ENCODE data around the gene AQR. TPM values are rescaled to one million over a fixed set of nuclear protein-coding genes. Genes with fewer than 3 reads are reported as not detected.

AQR gene
- total and polyA plus RNA-seq, 2 of the 8 experiments (the other 6 are each of a cell fraction or from before 2014, with no cell fraction given), result 34.5 to 57.6 TPM

GRCh38 chr15:34914317-34914716, 55.2 kb downstream of the AQR start:
- Histone ChIP-seq H2BK5ac (ENCODE audit: low read depth, low read length) (no peak overlapping the region), H4K5ac (ENCODE audit: insufficient read length, low read depth, low read length) (no peak overlapping the region), H3K36me3 (ENCODE audit: control insufficient read depth in 2 of 4, insufficient read depth in 4 of 4, low read length in 3 of 4) (peaks cover 2 to 56% (median 36%) of the 10 kb centered on the region in 4 experiments; a peak in 7 of 8 replicates), H3K4me2 (ENCODE audit: insufficient read depth in 1 of 2, low read depth in 2 of 2, low read length in 2 of 2) (no peak overlapping the region), H3K18ac (ENCODE audit: extremely low read depth, low read length) (no peak overlapping the region), H4K8ac (ENCODE audit: extremely low read depth, insufficient read depth, low read length) (no peak overlapping the region), H3K9ac (replicated peaks in 1 of 4; ENCODE audit: extremely low read depth in 1 of 4, low read depth in 3 of 4, low read length in 3 of 4) (no peak overlapping the region), H3K27ac (ENCODE audit: low read depth, low read length) (no peak overlapping the region), H3K23ac (ENCODE audit: insufficient read length) (no peak overlapping the region), H3K4me1 (replicated peaks in 1 of 4; ENCODE audit: control insufficient read depth in 3 of 4, insufficient read depth in 4 of 4, low read length in 3 of 4) (no peaks in the 10 kb centered on the region), H2BK120ac (replicated peaks; ENCODE audit: low read depth, low read length) (no peak overlapping the region), H2AK5ac (ENCODE audit: low read depth, low read length) (no peak overlapping the region), H2BK12ac (ENCODE audit: low read depth, low read length) (no peak overlapping the region), H4K91ac (replicated peaks; ENCODE audit: insufficient read length, low read length) (no peak overlapping the region), H3K4ac (replicated peaks; ENCODE audit: insufficient read length, low read depth, low read length) (no peak overlapping the region), H3K27me3 (replicated peaks in 1 of 4; ENCODE audit: control insufficient read depth in 3 of 4, extremely low read depth in 1 of 4, insufficient read depth in 3 of 4, low read length in 3 of 4) (no peaks in the 10 kb centered on the region), H3K79me1 (ENCODE audit: low read depth, low read length) (no peaks in the 10 kb centered on the region), H3K9me3 (ENCODE audit: insufficient read depth in 2 of 2, low read depth in 1 of 2, low read length in 1 of 2) (no peaks in the 10 kb centered on the region), H3K14ac (ENCODE audit: insufficient read length) (no peak overlapping the region), H2BK15ac (ENCODE audit: low read length) (no peak overlapping the region), H2AFZ (ENCODE audit: low read length) (no peak overlapping the region), H3K4me3 (ENCODE audit: extremely low read depth in 1 of 4, insufficient read depth in 2 of 4, low read depth in 3 of 4, low read length in 4 of 4) (no peak overlapping the region), H3K79me2 (ENCODE audit: control insufficient read depth in 1 of 2, insufficient read depth in 2 of 2, low read length in 2 of 2) (no peaks in the 10 kb centered on the region), H2BK20ac (ENCODE audit: low read length) (no peak overlapping the region), H3K23me2 (ENCODE audit: low read depth, low read length) (no peaks in the 10 kb centered on the region), H3K56ac (replicated peaks; ENCODE audit: insufficient read length, low read depth, low read length) (no peak overlapping the region), H4K20me1 (replicated peaks in 1 of 2; ENCODE audit: control insufficient read depth in 1 of 2, insufficient read depth in 2 of 2, low read length in 2 of 2) (no peaks in the 10 kb centered on the region)
- POLR2A ChIA-PET (ENCODE audit: partially characterized antibody), result no interaction called here
- WGBS, 2 experiments (ENCODE audit: extremely low coverage in 1 of 2, insufficient coverage in 1 of 2, insufficient read length in 1 of 2, insufficient replicate concordance in 2 of 2, low coverage in 1 of 2, low lambda C conversion rate in 2 of 2, missing lambda C conversion rate in 1 of 2), result 96% methylated on average over 2 of the region's 2 CpGs; no CpG with 5 or more reads in 1 of the 2 experiments
- DNase-seq (ENCODE audit: low read depth in 1 of 2, low spot score in 2 of 2), result no peak
- FAIRE-seq, result no peak
- CTCF ChIA-PET (ENCODE audit: partially characterized antibody), result interaction anchor here (1.0 kb wide), 1 partner anchor 206 kb away, joined by 3 read pairs; no protein-coding TSS in a partner anchor
- no peak for TF ChIP-seq RBBP5 (IDR thresholded peaks at IDR 0.05; ENCODE audit: borderline replicate concordance, low read depth, low read length)
- no peak for TF ChIP-seq ASH2L (IDR thresholded peaks at IDR 0.05; ENCODE audit: low read length)
